ENCODE data around the gene FCRL5.
"Not testable (repeated sequence)": the region's sequence is repeated elsewhere in the genome, so short reads cannot be mapped to it uniquely, and the experiment has no call there.

The FCRL5 gene

GRCh38 chr1:157551694-157552693 lies at the start of gene FCRL5:
Gene FCRL5 (minus strand): TSS chr1:157552515. CDS start chr1:157552362, 153 bp downstream.
- no peak for DNase-seq (ENCODE audit: low spot score)

GRCh38 chr1:157600236-157600635 lies 47.9 kb upstream of the FCRL5 start:
- DNase-seq (ENCODE audit: low spot score), result no peak

- DNase-seq (ENCODE audit: low spot score), result no peak
These were observed 45.8 kb upstream of the FCRL5 start, which contains the start of gene FCRL4 for GRCh38 chr1:157597959-157598667. Gene FCRL4 (minus strand): TSS chr1:157598085. CDS start chr1:157597944, 141 bp downstream.

DNA sequence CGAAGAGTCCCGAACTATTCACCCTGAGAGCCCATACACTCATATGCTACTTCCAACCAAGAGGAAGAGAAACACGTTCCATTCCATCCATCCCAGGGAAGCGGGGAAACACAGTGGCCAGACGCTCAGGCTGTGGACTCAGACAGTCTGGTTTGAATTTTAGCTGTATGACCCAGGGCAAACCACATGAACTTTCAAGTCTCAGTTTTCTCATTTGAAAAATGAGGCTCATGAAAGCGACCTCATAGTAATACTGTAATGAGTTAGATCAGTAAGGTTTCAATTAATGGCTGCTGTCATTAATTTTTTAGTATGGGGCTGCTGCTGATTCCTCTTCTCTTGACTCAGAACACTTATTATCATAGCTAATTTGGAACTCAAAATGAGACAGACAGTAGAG lies 44.1 kb upstream of the FCRL5 start:
- DNase-seq (ENCODE audit: low spot score), result no peak

GRCh38 chr1:157595356-157595755 lies 43.0 kb upstream of the FCRL5 start:
- no peak for DNase-seq (ENCODE audit: low spot score)

DNA sequence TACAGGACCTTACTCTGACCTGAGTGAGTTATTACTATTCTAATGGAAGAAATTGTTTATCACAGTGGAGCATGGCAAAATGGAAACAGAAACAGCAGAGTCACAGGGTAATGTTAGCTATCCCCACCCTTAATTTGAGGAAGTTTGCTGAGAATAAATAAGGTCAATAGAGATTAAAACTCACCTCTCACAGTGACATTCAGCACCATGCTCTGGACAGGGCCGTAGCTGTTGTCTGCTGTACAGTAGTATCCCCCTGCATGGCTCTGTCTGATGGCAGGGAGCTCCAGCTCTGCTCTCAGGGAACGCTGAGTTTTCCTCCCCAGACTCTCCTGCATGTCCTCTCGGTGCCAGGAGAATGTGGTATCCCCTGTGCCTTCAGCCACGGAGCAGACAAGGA lies 33.7 kb upstream of the FCRL5 start:
- no peak for DNase-seq (ENCODE audit: low spot score)

GRCh38 chr1:157584503-157584902 lies 32.2 kb upstream of the FCRL5 start:
- DNase-seq (ENCODE audit: low spot score), result no peak

- no peak for DNase-seq (ENCODE audit: low spot score)
These were observed 28.5 kb upstream of the FCRL5 start for GRCh38 chr1:157580828-157581210.

- peak; percentile 63 for DNase-seq (ENCODE audit: low spot score)
These were observed 28.0 kb upstream of the FCRL5 start for GRCh38 chr1:157580179-157580827.

GRCh38 chr1:157577420-157577819 lies 25.1 kb upstream of the FCRL5 start:
- DNase-seq (ENCODE audit: low spot score), result no peak

DNA sequence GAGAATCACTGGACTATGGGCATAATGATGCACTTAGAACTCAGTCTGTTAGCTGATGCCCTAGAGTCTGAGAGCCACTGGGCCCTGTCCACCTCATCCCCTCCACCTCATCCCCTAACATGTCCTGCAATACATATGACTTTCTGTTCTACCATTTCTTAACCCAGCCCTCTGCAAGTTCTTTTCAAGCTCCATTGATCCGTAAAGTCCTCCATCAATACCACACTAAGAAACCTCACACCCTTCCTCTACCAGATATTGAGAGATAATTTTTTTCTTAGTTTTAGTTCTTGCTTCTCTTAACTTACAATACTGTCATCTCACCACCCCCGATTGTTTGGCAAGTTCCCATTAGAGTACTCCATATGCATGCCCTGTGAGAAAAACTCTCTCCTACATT lies 23.4 kb upstream of the FCRL5 start:
- DNase-seq (ENCODE audit: low spot score), result no peak

DNA sequence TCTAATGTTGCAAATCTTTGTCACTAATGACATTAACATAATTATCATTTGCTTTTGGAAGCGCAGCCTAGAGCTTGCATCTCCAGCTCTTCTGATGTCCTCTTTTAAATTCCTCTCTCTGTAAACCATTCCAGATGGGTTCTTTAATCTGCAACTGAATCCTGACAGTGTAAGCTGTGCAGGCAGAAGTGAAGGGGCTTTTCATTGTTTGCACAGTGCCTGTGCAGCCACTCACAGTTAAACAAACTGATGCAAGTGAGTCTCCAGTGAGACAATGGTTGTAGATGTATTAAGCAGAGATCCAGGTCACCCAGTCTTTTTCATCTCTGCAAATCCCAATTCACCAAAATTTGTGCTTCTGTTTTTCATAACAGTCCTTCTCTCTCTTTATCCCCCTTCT lies 22.5 kb upstream of the FCRL5 start:
- no peak for DNase-seq (ENCODE audit: low spot score)

- no peak for DNase-seq (ENCODE audit: low spot score)
These were observed 14.4 kb upstream of the FCRL5 start for GRCh38 chr1:157566484-157567300.

DNA sequence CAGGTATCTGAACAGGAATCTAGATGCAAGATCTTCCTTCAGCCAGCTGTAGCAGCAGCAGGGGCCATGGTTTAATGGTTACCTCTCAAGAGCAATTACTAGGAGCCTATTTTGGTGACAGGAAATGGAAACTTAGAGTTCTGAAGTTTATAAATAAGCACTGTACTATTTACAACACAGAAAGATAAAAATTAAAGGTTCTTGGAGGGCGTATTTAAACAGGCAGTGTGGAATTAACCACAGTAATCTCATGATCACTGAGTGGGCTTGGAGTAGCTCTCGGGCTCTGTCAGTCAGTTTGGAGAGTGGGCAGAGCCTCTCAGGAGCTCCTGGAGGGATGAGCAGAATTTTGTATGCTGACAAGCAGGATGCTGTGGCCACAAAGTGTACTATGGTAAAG lies 10.2 kb upstream of the FCRL5 start:
- DNase-seq (ENCODE audit: low spot score), result no peak

DNA sequence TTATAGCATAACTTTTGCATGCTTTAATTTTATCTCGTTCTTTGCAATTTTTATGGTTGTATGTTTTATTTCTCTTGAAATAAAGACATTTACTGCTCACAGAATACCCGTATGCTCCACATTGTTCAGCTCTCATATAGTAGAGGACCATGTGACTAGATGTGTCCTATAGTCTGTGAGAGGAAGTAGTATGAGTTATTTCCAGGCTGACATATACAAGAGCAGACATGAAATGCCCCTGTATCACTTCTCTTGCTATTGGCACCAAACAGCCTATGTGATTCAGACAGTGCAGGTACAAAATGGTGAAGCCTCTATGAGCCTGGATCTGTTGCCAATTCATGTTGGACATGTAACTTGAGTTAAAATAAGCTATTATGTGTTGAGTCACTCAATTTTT lies 5.8 kb upstream of the FCRL5 start:
- no peak for DNase-seq (ENCODE audit: low spot score)

DNA sequence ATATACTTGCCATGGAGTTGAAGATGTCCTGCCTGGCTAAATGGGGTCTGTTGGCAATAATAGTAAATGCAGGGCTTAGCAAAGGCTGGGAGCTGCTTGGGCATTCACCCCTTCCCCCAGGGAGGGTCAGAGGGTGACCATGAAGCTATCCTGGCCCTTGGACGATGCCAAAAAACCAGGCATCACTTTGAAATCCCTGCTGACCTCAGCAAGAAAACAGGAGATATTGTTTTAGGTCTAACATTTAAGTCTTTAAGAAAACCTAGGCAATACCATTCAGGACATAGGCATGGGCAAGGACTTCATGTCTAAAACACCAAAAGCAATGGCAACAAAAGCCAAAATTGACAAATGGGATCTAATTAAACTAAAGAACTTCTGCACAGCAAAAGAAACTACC lies 4.2 kb downstream of the FCRL5 start:
- not testable (repeated sequence) for DNase-seq (ENCODE audit: low spot score)

- DNase-seq (ENCODE audit: low spot score), result peak; percentile 66
These were observed 9.6 kb downstream of the FCRL5 start for GRCh38 chr1:157542676-157543075.

DNA sequence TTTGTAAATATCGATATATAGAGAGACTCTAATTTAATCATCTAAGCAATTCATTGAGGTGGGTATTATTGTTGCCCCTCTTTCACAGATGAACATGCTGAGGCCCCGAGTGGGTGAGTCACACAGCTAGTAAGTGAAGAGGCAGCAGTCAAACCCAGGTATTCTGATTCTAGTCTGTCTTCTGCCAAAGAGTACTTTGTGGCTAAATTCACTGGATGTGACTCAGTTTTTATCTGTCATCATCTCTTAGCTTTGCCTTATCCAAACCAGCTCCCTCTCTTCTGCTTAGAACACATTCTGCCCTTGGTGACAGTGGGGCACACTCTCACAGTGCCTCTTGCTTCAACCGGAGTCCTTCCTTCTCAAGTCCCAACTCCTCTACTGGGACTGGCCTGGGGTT lies 11.5 kb downstream of the FCRL5 start:
- DNase-seq (ENCODE audit: low spot score), result no peak

DNA sequence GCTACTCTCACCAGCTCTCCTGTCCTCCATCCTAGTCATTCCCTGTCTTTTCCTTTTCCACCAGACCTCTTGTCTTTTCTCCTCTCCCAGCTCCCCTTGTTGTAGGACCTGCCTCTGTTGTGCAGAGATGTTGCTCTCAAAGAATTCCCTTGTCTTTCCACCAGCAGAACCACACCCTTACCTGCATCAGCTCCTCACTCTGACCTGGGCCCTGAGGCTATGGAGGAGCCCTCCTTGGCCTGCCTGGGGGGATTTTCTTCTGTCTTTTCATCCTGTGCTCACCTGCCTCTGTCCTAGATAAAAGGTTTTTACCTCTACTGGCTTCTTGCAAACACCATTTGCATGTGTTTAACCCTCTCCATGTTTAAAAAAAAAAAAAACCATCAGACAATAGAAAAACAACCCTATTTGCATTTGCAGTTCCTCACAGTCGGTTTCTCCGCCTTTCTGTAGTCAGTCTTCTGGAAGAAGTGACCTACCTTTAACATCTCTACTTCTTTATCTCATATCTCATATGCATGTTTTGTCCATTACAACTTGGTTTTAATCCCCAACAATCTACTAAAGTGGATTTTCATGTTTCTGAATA lies 12.1 kb downstream of the FCRL5 start:
- DNase-seq (ENCODE audit: low spot score), result no peak

- DNase-seq (ENCODE audit: low spot score), result no peak
These were observed 12.7 kb downstream of the FCRL5 start for GRCh38 chr1:157539568-157539967.

DNA sequence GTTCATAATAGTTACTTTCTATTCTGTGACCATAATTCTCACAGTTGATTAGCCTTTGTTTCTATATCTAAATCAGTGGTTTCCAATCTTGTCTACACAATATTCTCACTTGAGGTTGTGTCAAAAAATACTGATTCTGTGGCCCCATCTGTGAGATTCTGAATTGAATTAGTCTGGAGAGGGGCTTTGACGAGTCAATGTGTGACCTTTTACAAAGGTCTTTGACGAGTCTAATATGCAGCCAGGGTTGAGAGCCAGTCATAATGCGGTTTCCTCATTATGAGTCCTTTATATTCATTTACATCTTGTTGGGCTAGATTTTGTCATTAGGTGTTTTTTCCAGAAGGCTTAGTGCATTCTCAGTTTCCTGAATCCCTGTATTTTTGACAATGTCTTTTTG lies 19.7 kb downstream of the FCRL5 start:
- DNase-seq (ENCODE audit: low spot score), result no peak
